Naive thymus-derived CD8-positive, alpha-beta T cell (primary cell): ENCODE data around the gene GHRH. TPM values are rescaled to one million over a fixed set of nuclear protein-coding genes. Genes with fewer than 3 reads are reported as not detected.
A peak's percentile ranks its signal among the peaks of the same experiment; 100 is the strongest.

ENCODE experiments used
- ATAC-seq, 2 donors: fragments of 150-1000 bp; cut with Tn5 transposase in 1 of 2; sonication (Bioruptor Pico), chemical (Tn5 transposase) in 1 of 2; 1 replicate in 1 of 2; 2 replicates in 1 of 2; pipeline ENCODE4 v1.10.0; 2021; ENCODE audit warnings: mild to moderate bottlenecking in 2 of 2, moderate library complexity in 2 of 2
- POLR2A ChIA-PET: fragments of 350-600 bp; sonication (Branson Sonifier 250); formaldehyde crosslinking; loops from one replicate; lab custom pipeline; 2021; ENCODE audit warnings: antibody characterized with exemption; lab: Charles Lee
- DNase-seq, 10 donors: peaks; one replicate each; pipeline versions ENCODE4 v3.0.0 to v3.0.0-alpha.2; 2020 to 2022
- H3K27ac Mint-ChIP-seq, 10 donors: one replicate each; pipeline ENCODE4 v1.8.0; 2020 to 2022; ENCODE audit warnings: mild to moderate bottlenecking in 10 of 10, mixed read lengths in 10 of 10, moderate library complexity in 4 of 10, inconsistent platforms in 1 of 10
- H3K27me3 Mint-ChIP-seq, 5 donors: one replicate each; pipeline ENCODE4 v1.8.0; 2021 to 2022; ENCODE audit warnings: mixed read lengths in 5 of 5
- H3K36me3 Mint-ChIP-seq, 3 donors: one replicate each; pipeline ENCODE4 v1.8.0; 2020 to 2022; ENCODE audit warnings: mixed read lengths in 3 of 3, mild to moderate bottlenecking in 2 of 3, inconsistent platforms in 1 of 3
- H3K4me1 Mint-ChIP-seq, 4 donors: one replicate each; pipeline ENCODE4 v1.8.0; 2021 to 2022; ENCODE audit warnings: mixed read lengths in 4 of 4
- H3K4me3 Mint-ChIP-seq, 10 donors: one replicate each; pipeline ENCODE4 v1.8.0; 2020 to 2022; ENCODE audit warnings: mild to moderate bottlenecking in 10 of 10, mixed read lengths in 10 of 10, moderate library complexity in 6 of 10, inconsistent platforms in 1 of 10
- H3K9me3 Mint-ChIP-seq, 9 donors: one replicate each; pipeline ENCODE4 v1.8.0; 2020 to 2022; ENCODE audit warnings: mixed read lengths in 9 of 9, mild to moderate bottlenecking in 3 of 9, inconsistent platforms in 1 of 9, moderate library complexity in 1 of 9
- polyA plus RNA-seq, 3 donors: library from polyadenylated mRNA; unstranded; fragments of 300-500 nt; fragmentation: Illumina TruSeq; gene quantifications; one replicate each; pipeline ENCODE4 v1.2.3, GENCODE V29; 2021
- total RNA-seq, 8 experiments: library from RNA in 2 of 8; stranded (reverse) in 2 of 8; gene quantifications; one replicate each; pipeline ENCODE4 v1.2.3 and lab custom pipeline; 2021 to 2026

Gene GHRH
- total RNA-seq, result not detected
- not detected for polyA plus RNA-seq
- 0 reads per million in 6 experiments for total RNA-seq (lab: John Stamatoyannopoulos, UW)

GRCh38 chr20:37261714-37262113 lies at the start of gene GHRH:
TSS of gene GHRH (minus strand) at chr20:37261814. CDS start at chr20:37256889, 4,925 bp downstream.
- Mint-ChIP-seq H3K4me1 (no peaks in the 10 kb centered on the region), H3K4me3 (no peak within 1 kb of the TSS), H3K9me3 (no peaks in the 10 kb centered on the region), H3K27me3 (peaks cover 0 to 22% (median 14%) of the 10 kb centered on the region in 5 donors), H3K27ac (no peak within 1 kb of the TSS), H3K36me3 (no peaks in the 10 kb centered on the region)
- ATAC-seq, result no peak
- POLR2A ChIA-PET, result no interaction called here
- DNase-seq, result no peak

- Mint-ChIP-seq H3K27ac (peak overlapping the region in 2 of 10 donors; percentile 43 to 76), H3K36me3 (peaks cover 0 to 58% (median 3%) of the 10 kb centered on the region in 3 donors)
- POLR2A ChIA-PET, result no interaction called here
Measured at GRCh38 chr20:37310951-37311350, 49.3 kb upstream of the GHRH start.

GRCh38 chr20:37309936-37310590 lies 48.4 kb upstream of the GHRH start:
- Mint-ChIP-seq H3K36me3 (peaks cover 0 to 67% (median 3%) of the 10 kb centered on the region in 3 donors), H3K27me3 (no peaks in the 10 kb centered on the region), H3K4me3 (no peak overlapping the region), H3K4me1 (peaks cover 18 to 33% (median 20%) of the 10 kb centered on the region in 4 donors), H3K27ac (peak overlapping the region in 1 of 10 donors; percentile 76), H3K9me3 (no peaks in the 10 kb centered on the region)
- POLR2A ChIA-PET, result no interaction called here
- ATAC-seq (no peak), DNase-seq (peak in 1 of 10 donors; percentile 48)

More at GRCh38 chr20:37310951-37311350, 49.3 kb upstream of the GHRH start:
- Mint-ChIP-seq H3K27me3 (no peaks in the 10 kb centered on the region), H3K4me3 (no peak overlapping the region), H3K9me3 (no peaks in the 10 kb centered on the region), H3K4me1 (peaks cover 22 to 39% (median 28%) of the 10 kb centered on the region in 4 donors)
- ATAC-seq, result no peak
- DNase-seq, result peak in 1 of 10 donors; percentile 45

GRCh38 chr20:37309290-37309689 lies 47.7 kb upstream of the GHRH start:
- no peak overlapping the region for H3K4me3 Mint-ChIP-seq
- H3K36me3 Mint-ChIP-seq, result peaks cover 0 to 71% (median 3%) of the 10 kb centered on the region in 3 donors
- POLR2A ChIA-PET, result no interaction called here
- no peak for ATAC-seq
- H3K4me1 Mint-ChIP-seq, result peaks cover 13 to 32% (median 14%) of the 10 kb centered on the region in 4 donors
- peak overlapping the region in 1 of 10 donors; percentile 8 for H3K27ac Mint-ChIP-seq
- H3K9me3 Mint-ChIP-seq, result no peaks in the 10 kb centered on the region
- DNase-seq, result no peak
- H3K27me3 Mint-ChIP-seq, result no peaks in the 10 kb centered on the region

GRCh38 chr20:37308086-37309050 lies 46.8 kb upstream of the GHRH start:
- Mint-ChIP-seq H3K27ac (peak overlapping the region in 2 of 10 donors; percentile 11 to 25), H3K4me3 (no peak overlapping the region), H3K4me1 (peaks cover 6 to 25% (median 11%) of the 10 kb centered on the region in 4 donors), H3K9me3 (no peaks in the 10 kb centered on the region), H3K27me3 (no peaks in the 10 kb centered on the region), H3K36me3 (peaks cover 0 to 75% (median 6%) of the 10 kb centered on the region in 3 donors)
- DNase-seq (no peak), ATAC-seq (no peak)
- POLR2A ChIA-PET, result interaction anchor here (0.6 kb wide), 1 partner anchor 20 kb away, joined by 4 read pairs; no protein-coding TSS in a partner anchor

- Mint-ChIP-seq H3K4me3 (no peak overlapping the region), H3K9me3 (no peaks in the 10 kb centered on the region), H3K27ac (peak overlapping the region in 3 of 10 donors; percentile 12 to 62 (median 34)), H3K36me3 (peaks cover 0 to 86% (median 4%) of the 10 kb centered on the region in 3 donors), H3K4me1 (peaks cover 6 to 20% (median 11%) of the 10 kb centered on the region in 4 donors), H3K27me3 (no peaks in the 10 kb centered on the region)
- POLR2A ChIA-PET, result no interaction called here
- DNase-seq, result no peak
- no peak for ATAC-seq
Measured at GRCh38 chr20:37305839-37306238, 44.2 kb upstream of the GHRH start.

- DNase-seq (no peak), ATAC-seq (no peak)
- H3K9me3 Mint-ChIP-seq, result no peaks in the 10 kb centered on the region
- POLR2A ChIA-PET, result no interaction called here
- H3K36me3 Mint-ChIP-seq, result peaks cover 0 to 87% (median 4%) of the 10 kb centered on the region in 3 donors
- H3K27ac Mint-ChIP-seq, result peak overlapping the region in 4 of 10 donors; percentile 10 to 50 (median 44)
- H3K27me3 Mint-ChIP-seq, result no peaks in the 10 kb centered on the region
- no peak overlapping the region for H3K4me3 Mint-ChIP-seq
- H3K4me1 Mint-ChIP-seq, result peaks cover 9 to 24% (median 11%) of the 10 kb centered on the region in 4 donors
Measured at GRCh38 chr20:37305079-37305478, 43.5 kb upstream of the GHRH start.

- peaks cover 10 to 27% (median 13%) of the 10 kb centered on the region in 4 donors for H3K4me1 Mint-ChIP-seq
- POLR2A ChIA-PET, result no interaction called here
- H3K27ac Mint-ChIP-seq, result peak overlapping the region in 1 of 10 donors; percentile 9
- H3K4me3 Mint-ChIP-seq, result no peak overlapping the region
- ATAC-seq (no peak), DNase-seq (no peak)
- no peaks in the 10 kb centered on the region for H3K27me3 Mint-ChIP-seq
- peaks cover 0 to 85% (median 7%) of the 10 kb centered on the region in 3 donors for H3K36me3 Mint-ChIP-seq
- H3K9me3 Mint-ChIP-seq, result no peaks in the 10 kb centered on the region
Measured at GRCh38 chr20:37303637-37304036, 42.0 kb upstream of the GHRH start.

- no peaks in the 10 kb centered on the region for H3K9me3 Mint-ChIP-seq
- POLR2A ChIA-PET, result no interaction called here
- peaks cover 0 to 85% (median 7%) of the 10 kb centered on the region in 3 donors for H3K36me3 Mint-ChIP-seq
- DNase-seq, result no peak
- no peak overlapping the region for H3K4me3 Mint-ChIP-seq
- H3K27ac Mint-ChIP-seq, result peak overlapping the region in 1 of 10 donors; percentile 59
- H3K4me1 Mint-ChIP-seq, result peaks cover 11 to 28% (median 15%) of the 10 kb centered on the region in 4 donors
- H3K27me3 Mint-ChIP-seq, result no peaks in the 10 kb centered on the region
- ATAC-seq, result no peak
Measured at GRCh38 chr20:37302981-37303380, 41.4 kb upstream of the GHRH start.

- H3K9me3 Mint-ChIP-seq, result no peaks in the 10 kb centered on the region
- H3K27ac Mint-ChIP-seq, result peak overlapping the region in 1 of 10 donors; percentile 25
- POLR2A ChIA-PET, result no interaction called here
- peaks cover 0 to 83% (median 7%) of the 10 kb centered on the region in 3 donors for H3K36me3 Mint-ChIP-seq
- H3K27me3 Mint-ChIP-seq, result no peaks in the 10 kb centered on the region
- ATAC-seq (no peak), DNase-seq (no peak)
- peaks cover 19 to 36% (median 20%) of the 10 kb centered on the region in 4 donors for H3K4me1 Mint-ChIP-seq
- no peak overlapping the region for H3K4me3 Mint-ChIP-seq
Measured at GRCh38 chr20:37301558-37301957, 39.9 kb upstream of the GHRH start.

- no peak for ATAC-seq
- peaks cover 0 to 80% (median 7%) of the 10 kb centered on the region in 3 donors for H3K36me3 Mint-ChIP-seq
- H3K27me3 Mint-ChIP-seq, result no peaks in the 10 kb centered on the region
- no peak overlapping the region for H3K4me3 Mint-ChIP-seq
- H3K4me1 Mint-ChIP-seq, result peaks cover 23 to 41% (median 24%) of the 10 kb centered on the region in 4 donors
- DNase-seq, result no peak
- H3K9me3 Mint-ChIP-seq, result no peaks in the 10 kb centered on the region
- POLR2A ChIA-PET, result no interaction called here
- H3K27ac Mint-ChIP-seq, result no peak overlapping the region
Measured at GRCh38 chr20:37301120-37301519, 39.5 kb upstream of the GHRH start.

GRCh38 chr20:37299718-37300528 lies 38.3 kb upstream of the GHRH start:
- peak overlapping the region in 3 of 10 donors; percentile 8 to 76 (median 50) for H3K27ac Mint-ChIP-seq

More at GRCh38 chr20:37299718-37300528, 38.3 kb upstream of the GHRH start:
- Mint-ChIP-seq H3K4me3 (peak overlapping the region in 1 of 10 donors; percentile 6), H3K36me3 (peaks cover 0 to 69% (median 7%) of the 10 kb centered on the region in 3 donors), H3K4me1 (peaks cover 23 to 48% (median 36%) of the 10 kb centered on the region in 4 donors), H3K9me3 (no peaks in the 10 kb centered on the region), H3K27me3 (no peaks in the 10 kb centered on the region)
- DNase-seq (no peak), ATAC-seq (no peak)
- POLR2A ChIA-PET, result interaction anchor here (0.5 kb wide), 2 partner anchors 824 to 1433 kb away, joined by 3 to 4 read pairs; no protein-coding TSS in a partner anchor
